Keratinocyte (primary cell): Measurements from ENCODE around the gene SSB. TPM values are rescaled to one million over a fixed set of nuclear protein-coding genes. Genes with fewer than 3 reads are reported as not detected.

Source experiments
- DNase-seq: peaks from one replicate; pipeline ENCODE4 v3.0.0-alpha.2; 2011; ENCODE audit warnings: low read depth, missing footprints, low spot score
- FAIRE-seq: peaks from 2 replicates; lab custom pipeline; 2011; peaks lifted over from hg19 to GRCh38; lab: Jason Lieb, UNC
- H2AFZ ChIP-seq: 2 replicates; pipeline ENCODE4 v1.6.0; 2012; ENCODE audit warnings: low read length, control low read depth, inconsistent platforms; ENCODE audit not compliant: control insufficient read depth
- H3K27ac ChIP-seq: 2 replicates; pipeline ENCODE4 v1.5.1; 2011; ENCODE audit warnings: low read length; ENCODE audit not compliant: control insufficient read depth, insufficient read depth
- H3K27me3 ChIP-seq: 3 replicates; pipeline ENCODE4 v1.6.0; 2011; ENCODE audit warnings: low read length; ENCODE audit not compliant: control insufficient read depth, insufficient read depth; ENCODE audit errors: extremely low read depth
- H3K36me3 ChIP-seq, 2 experiments: 2 replicates in 1 of 2; 3 replicates in 1 of 2; pipeline ENCODE4 v1.5.1; 2011; ENCODE audit warnings: low read length in 2 of 2, mild to moderate bottlenecking in 1 of 2; ENCODE audit not compliant: control insufficient read depth in 2 of 2, insufficient read depth in 2 of 2; ENCODE audit errors: extremely low read depth in 1 of 2
- H3K4me1 ChIP-seq: 3 replicates; pipeline ENCODE4 v1.5.1; 2011; ENCODE audit warnings: low read length; ENCODE audit not compliant: control insufficient read depth, insufficient read depth; ENCODE audit errors: extremely low read depth
- H3K4me2 ChIP-seq: 3 replicates; pipeline ENCODE4 v1.6.0; 2011; ENCODE audit warnings: low read depth, low read length; ENCODE audit not compliant: control insufficient read depth, insufficient read depth; ENCODE audit errors: extremely low read depth
- H3K4me3 ChIP-seq, 3 experiments: fragments of 200-600 bp in 1 of 3; sonication (generic) in 1 of 3; 2 replicates in 2 of 3; 3 replicates in 1 of 3; pipeline ENCODE4 v1.5.1; 2011 to 2016; ENCODE audit warnings: low read length in 3 of 3, mild to moderate bottlenecking in 3 of 3, control low read depth in 2 of 3, inconsistent platforms in 1 of 3, low read depth in 1 of 3, mixed read lengths in 1 of 3, mixed run types in 1 of 3, moderate library complexity in 1 of 3; ENCODE audit not compliant: control insufficient read depth in 2 of 3, insufficient read depth in 2 of 3; ENCODE audit errors: extremely low read depth in 1 of 3
- H3K79me2 ChIP-seq: 2 replicates; pipeline ENCODE4 v1.6.0; 2012; ENCODE audit warnings: low read length; ENCODE audit not compliant: control insufficient read depth, insufficient read depth
- H3K9ac ChIP-seq: 3 replicates; pipeline ENCODE4 v1.6.0; 2011; ENCODE audit warnings: low read length; ENCODE audit not compliant: control insufficient read depth, insufficient read depth; ENCODE audit errors: extremely low read depth
- H3K9me1 ChIP-seq: 3 replicates; pipeline ENCODE4 v1.6.0; 2011; ENCODE audit warnings: low read length; ENCODE audit not compliant: control insufficient read depth, insufficient read depth; ENCODE audit errors: extremely low read depth
- H3K9me3 ChIP-seq: 2 replicates; pipeline ENCODE4 v1.5.1; 2012; ENCODE audit warnings: low read depth, low read length; ENCODE audit not compliant: control insufficient read depth
- H4K20me1 ChIP-seq: 3 replicates; pipeline ENCODE4 v1.6.0; 2011; ENCODE audit warnings: low read length; ENCODE audit not compliant: control insufficient read depth, insufficient read depth; ENCODE audit errors: extremely low read depth
- CTCF ChIP-seq, 3 experiments: IDR thresholded peaks in 1 of 3; conservative IDR thresholded peaks in 1 of 3; optimal IDR thresholded peaks in 1 of 3; 2 replicates in 2 of 3; 3 replicates in 1 of 3; pipeline versions ENCODE3 to v1.5.1; 2011; ENCODE audit warnings: low read length in 3 of 3, mild to moderate bottlenecking in 3 of 3, moderate library complexity in 2 of 3, control low read depth in 1 of 3, inconsistent platforms in 1 of 3; ENCODE audit not compliant: insufficient read depth in 2 of 3; ENCODE audit errors: extremely low read depth in 1 of 3
- EZH2 ChIP-seq: IDR thresholded peaks from one replicate; pipeline ENCODE4 v1.6.1; 2012; ENCODE audit warnings: inconsistent platforms, mild to moderate bottlenecking, low read length, moderate library complexity
- dilution Hi-C: fragments of 300-500 bp; cut with MboI; formaldehyde crosslinking; loops from one replicate; pipeline ENCODE4 v1.7.0; 2020; ENCODE audit warnings: low sequenced_read_pairs; ENCODE audit not compliant: extremely low pct_ligation_motif_present
- polyA plus RNA-seq, 5 experiments: library from polyadenylated mRNA; depleted of rRNA in 3 of 5; stranded (reverse) in 3 of 5; stranded (forward) in 1 of 5; unstranded in 1 of 5; fragments of >200 nt; gene quantifications; 1 replicate in 1 of 5; 2 replicates in 3 of 5; 3 replicates in 1 of 5; pipeline versions ENCODE4 v1.2.1 to v1.2.3, GENCODE V29; 2011 to 2012; ENCODE audit warnings: missing spikeins in 2 of 5, low read depth in 1 of 5, low replicate concordance in 1 of 5

Gene SSB
- polyA plus RNA-seq, 1 donor (not counting 4 experiments of a cell fraction or from before 2014, with no cell fraction given), result 149 TPM

GRCh38 chr2:169772651-169773050 lies 26.0 kb upstream of the SSB start:
- dilution Hi-C loops, result no loop called here
- Histone ChIP-seq H2AFZ (no peak overlapping the region), H3K9me3 (no peaks in the 10 kb centered on the region), H3K27ac (no peak overlapping the region), H3K9me1 (no peaks in the 10 kb centered on the region), H3K79me2 (no peaks in the 10 kb centered on the region), H3K4me3 (no peak overlapping the region), H3K4me1 (peaks cover 2% of the 10 kb centered on the region), H3K4me2 (no peak overlapping the region), H4K20me1 (no peaks in the 10 kb centered on the region), H3K9ac (no peak overlapping the region), H3K36me3 (no peaks in the 10 kb centered on the region), H3K27me3 (peaks cover 15% of the 10 kb centered on the region)
- DNase-seq (no peak), FAIRE-seq (no peak)
- TF ChIP-seq CTCF (optimal IDR thresholded peaks at IDR 0.05 in 1 of 3, IDR thresholded peaks at IDR 0.05 in 1 of 3, conservative IDR thresholded peaks at IDR 0.05 in 1 of 3; ENCODE audit: extremely low read depth in 1 of 3, insufficient read depth in 2 of 3, low read length in 3 of 3), result no peak
- TF ChIP-seq EZH2, result no peak

- H3K9me3 ChIP-seq, result no peaks in the 10 kb centered on the region
- TF ChIP-seq EZH2, result no peak
- TF ChIP-seq CTCF (optimal IDR thresholded peaks at IDR 0.05 in 1 of 3, IDR thresholded peaks at IDR 0.05 in 1 of 3, conservative IDR thresholded peaks at IDR 0.05 in 1 of 3; ENCODE audit: extremely low read depth in 1 of 3, insufficient read depth in 2 of 3, low read length in 3 of 3), result no peak
- H3K4me1 ChIP-seq, result no peaks in the 10 kb centered on the region
- no peak overlapping the region for H3K9ac ChIP-seq
- H2AFZ ChIP-seq, result no peak overlapping the region
- H3K79me2 ChIP-seq, result no peaks in the 10 kb centered on the region
- H3K27me3 ChIP-seq, result no peaks in the 10 kb centered on the region
- no peak overlapping the region for H3K4me3 ChIP-seq
- H3K27ac ChIP-seq, result no peak overlapping the region
- FAIRE-seq, result no peak
- no peaks in the 10 kb centered on the region for H4K20me1 ChIP-seq
- dilution Hi-C loops, result no loop called here
- DNase-seq, result no peak
- no peak overlapping the region for H3K4me2 ChIP-seq
- no peaks in the 10 kb centered on the region for H3K36me3 ChIP-seq
- no peaks in the 10 kb centered on the region for H3K9me1 ChIP-seq
These were observed 23.3 kb upstream of the SSB start for GRCh38 chr2:169775354-169775753.
